ENCODE data around the gene FRAS1. TPM values are rescaled to one million over a fixed set of nuclear protein-coding genes. Genes with fewer than 3 reads are reported as not detected.
"Not testable (repeated sequence)": the region's sequence is repeated elsewhere in the genome, so short reads cannot be mapped to it uniquely, and the experiment has no call there.

FRAS1 gene
- total RNA-seq, 4 donors from 2014 or later: 1.0 to 32.5 (median 3.3) TPM

DNA sequence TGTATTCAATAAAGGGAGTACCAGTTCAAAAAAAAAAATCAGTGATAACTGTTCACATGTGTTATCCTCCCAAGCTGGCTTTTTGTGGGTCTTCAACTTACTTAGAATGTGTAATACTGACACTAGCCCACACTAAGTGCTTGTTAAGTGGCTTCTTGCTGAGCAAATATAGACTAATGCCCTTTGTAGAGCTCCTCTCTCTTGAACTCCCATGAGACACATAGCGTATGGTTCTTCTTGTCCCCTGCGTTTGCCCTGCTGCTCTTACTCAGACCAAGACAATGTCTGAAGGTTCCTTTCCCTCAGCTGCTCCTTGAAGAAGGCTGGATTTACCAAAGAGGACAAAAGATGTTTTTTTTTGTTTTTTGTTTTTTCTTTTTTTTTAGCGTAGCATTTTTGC lies 110.9 kb downstream of the FRAS1 start:
- intact Hi-C loops (cut with DNase I; ENCODE audit: low total_unique reads): no loop called here

DNA sequence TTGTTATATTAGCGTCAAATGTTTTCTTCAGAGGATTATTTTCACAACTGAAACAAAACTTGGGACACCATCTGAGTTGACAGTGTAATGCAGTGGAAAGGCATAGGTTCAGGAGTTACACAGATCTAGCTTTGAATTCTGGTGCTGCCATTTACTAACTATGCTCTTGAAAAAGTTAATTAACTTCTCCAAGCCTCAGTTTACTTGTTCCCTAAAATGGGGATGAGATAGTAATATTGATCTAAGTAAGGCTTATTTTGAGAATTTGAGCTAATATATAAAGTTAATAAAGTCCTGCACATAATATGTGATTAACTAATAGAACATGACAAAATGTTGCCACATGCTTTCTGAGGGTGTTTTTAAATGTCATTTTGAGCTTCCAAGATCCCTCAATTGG lies 112.6 kb downstream of the FRAS1 start:
- Histone ChIP-seq H3K27me3 (no peaks in the 10 kb centered on the region), H3K9me3 (no peaks in the 10 kb centered on the region), H3K4me3 (no peak overlapping the region), H3K36me3 (no peaks in the 10 kb centered on the region), H3K27ac (no peak overlapping the region), H3K4me1 (no peaks in the 10 kb centered on the region)
- intact Hi-C loops (cut with DNase I; ENCODE audit: low total_unique reads): no loop called here
- DNase-seq: no peak
- TF ChIP-seq, protein P1, sequence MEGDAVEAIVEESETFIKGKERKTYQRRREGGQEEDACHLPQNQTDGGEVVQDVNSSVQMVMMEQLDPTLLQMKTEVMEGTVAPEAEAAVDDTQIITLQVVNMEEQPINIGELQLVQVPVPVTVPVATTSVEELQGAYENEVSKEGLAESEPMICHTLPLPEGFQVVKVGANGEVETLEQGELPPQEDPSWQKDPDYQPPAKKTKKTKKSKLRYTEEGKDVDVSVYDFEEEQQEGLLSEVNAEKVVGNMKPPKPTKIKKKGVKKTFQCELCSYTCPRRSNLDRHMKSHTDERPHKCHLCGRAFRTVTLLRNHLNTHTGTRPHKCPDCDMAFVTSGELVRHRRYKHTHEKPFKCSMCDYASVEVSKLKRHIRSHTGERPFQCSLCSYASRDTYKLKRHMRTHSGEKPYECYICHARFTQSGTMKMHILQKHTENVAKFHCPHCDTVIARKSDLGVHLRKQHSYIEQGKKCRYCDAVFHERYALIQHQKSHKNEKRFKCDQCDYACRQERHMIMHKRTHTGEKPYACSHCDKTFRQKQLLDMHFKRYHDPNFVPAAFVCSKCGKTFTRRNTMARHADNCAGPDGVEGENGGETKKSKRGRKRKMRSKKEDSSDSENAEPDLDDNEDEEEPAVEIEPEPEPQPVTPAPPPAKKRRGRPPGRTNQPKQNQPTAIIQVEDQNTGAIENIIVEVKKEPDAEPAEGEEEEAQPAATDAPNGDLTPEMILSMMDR (IDR thresholded peaks at IDR 0.05): no peak
- TF ChIP-seq POLR2A (IDR thresholded peaks at IDR 0.05): no peak

More for the DNA sequence above, 110.9 kb downstream of the FRAS1 start:
- Histone ChIP-seq H3K4me3 (no peak overlapping the region), H3K27ac (no peak overlapping the region), H3K4me1 (no peaks in the 10 kb centered on the region), H3K36me3 (no peaks in the 10 kb centered on the region), H3K27me3 (no peaks in the 10 kb centered on the region), H3K9me3 (no peaks in the 10 kb centered on the region)
- TF ChIP-seq POLR2A (IDR thresholded peaks at IDR 0.05): no peak
- TF ChIP-seq, protein P1 (IDR thresholded peaks at IDR 0.05): no peak
- DNase-seq: no peak

DNA sequence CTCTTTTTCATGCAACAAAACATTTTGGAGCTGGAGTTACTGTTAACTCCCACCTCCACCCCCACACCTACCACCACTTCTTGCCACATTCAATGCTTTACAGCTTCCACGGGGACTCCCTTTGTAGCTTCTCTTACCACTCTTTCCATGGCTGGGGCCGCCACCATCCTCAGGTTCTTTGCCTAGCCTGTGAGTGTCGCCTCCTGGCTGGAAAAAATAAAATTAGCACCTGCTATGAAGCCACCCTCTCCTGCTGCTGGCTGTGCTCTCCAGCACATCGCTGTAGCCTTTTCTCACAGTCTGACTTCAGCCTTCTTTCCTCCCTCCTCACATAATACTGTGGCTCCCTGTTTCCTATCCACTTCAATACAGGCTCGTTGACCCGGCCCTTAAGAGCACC lies 114.4 kb downstream of the FRAS1 start:
- Histone ChIP-seq H3K9me3 (no peaks in the 10 kb centered on the region), H3K36me3 (no peaks in the 10 kb centered on the region), H3K4me3 (no peak overlapping the region), H3K4me1 (no peaks in the 10 kb centered on the region), H3K27ac (no peak overlapping the region), H3K27me3 (no peaks in the 10 kb centered on the region)
- TF ChIP-seq POLR2A (IDR thresholded peaks at IDR 0.05): no peak
- TF ChIP-seq, protein P1 (IDR thresholded peaks at IDR 0.05): no peak
- DNase-seq: no peak
- intact Hi-C loops (cut with DNase I; ENCODE audit: low total_unique reads): no loop called here

DNA sequence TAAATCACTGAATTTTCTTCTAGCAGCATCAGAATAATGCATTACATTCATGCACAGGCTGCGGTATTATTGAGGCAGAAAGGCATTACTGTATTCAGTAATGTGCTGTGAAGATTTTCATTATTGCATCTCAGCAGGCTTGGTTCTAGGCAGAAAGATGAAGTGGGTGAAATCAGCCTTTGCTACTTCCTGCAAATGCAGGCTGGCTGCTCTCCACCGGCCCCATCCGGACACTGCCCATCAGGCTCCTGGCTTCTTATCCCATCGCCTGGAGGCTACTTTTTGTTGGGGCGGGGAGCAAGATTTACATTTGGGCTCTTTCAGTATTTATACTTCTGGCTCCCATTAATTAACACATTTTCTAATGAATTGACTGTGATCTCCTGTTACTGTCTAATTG lies 117.8 kb downstream of the FRAS1 start:
- Histone ChIP-seq H3K4me3 (no peak overlapping the region), H3K9me3 (no peaks in the 10 kb centered on the region), H3K27ac (no peak overlapping the region), H3K4me1 (no peaks in the 10 kb centered on the region), H3K27me3 (no peaks in the 10 kb centered on the region), H3K36me3 (no peaks in the 10 kb centered on the region)
- no peak for DNase-seq
- TF ChIP-seq, protein P1 (IDR thresholded peaks at IDR 0.05): no peak
- TF ChIP-seq POLR2A (IDR thresholded peaks at IDR 0.05): no peak
- intact Hi-C loops (cut with DNase I; ENCODE audit: low total_unique reads): no loop called here

DNA sequence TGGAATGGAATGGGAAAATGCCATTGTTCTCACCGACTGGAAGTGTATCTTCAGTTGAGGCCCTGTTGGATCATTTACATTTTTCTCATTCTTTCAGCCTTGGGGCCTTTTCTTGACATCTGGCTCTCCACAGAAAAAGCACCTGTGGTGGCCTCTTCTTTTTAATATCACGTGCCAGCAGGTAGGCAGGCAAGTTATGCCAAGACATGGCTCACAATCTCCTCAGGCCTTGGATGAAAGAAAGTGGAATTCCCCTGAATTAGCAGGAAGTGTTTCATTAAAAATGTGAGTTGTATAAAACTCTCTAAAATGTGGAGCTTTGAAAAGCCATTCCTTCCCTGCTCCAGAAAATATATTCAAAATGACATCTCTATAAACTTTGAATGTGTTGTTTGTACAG lies 122.1 kb downstream of the FRAS1 start:
- H3K27me3 ChIP-seq: no peaks in the 10 kb centered on the region
- H3K9me3 ChIP-seq: no peaks in the 10 kb centered on the region
- no peak overlapping the region for H3K27ac ChIP-seq
- intact Hi-C loops (cut with DNase I; ENCODE audit: low total_unique reads): no loop called here
- no peak overlapping the region for H3K4me3 ChIP-seq
- H3K36me3 ChIP-seq: no peaks in the 10 kb centered on the region
- TF ChIP-seq POLR2A (IDR thresholded peaks at IDR 0.05): no peak
- TF ChIP-seq, protein P1 (IDR thresholded peaks at IDR 0.05): no peak
- no peaks in the 10 kb centered on the region for H3K4me1 ChIP-seq
- DNase-seq: no peak

DNA sequence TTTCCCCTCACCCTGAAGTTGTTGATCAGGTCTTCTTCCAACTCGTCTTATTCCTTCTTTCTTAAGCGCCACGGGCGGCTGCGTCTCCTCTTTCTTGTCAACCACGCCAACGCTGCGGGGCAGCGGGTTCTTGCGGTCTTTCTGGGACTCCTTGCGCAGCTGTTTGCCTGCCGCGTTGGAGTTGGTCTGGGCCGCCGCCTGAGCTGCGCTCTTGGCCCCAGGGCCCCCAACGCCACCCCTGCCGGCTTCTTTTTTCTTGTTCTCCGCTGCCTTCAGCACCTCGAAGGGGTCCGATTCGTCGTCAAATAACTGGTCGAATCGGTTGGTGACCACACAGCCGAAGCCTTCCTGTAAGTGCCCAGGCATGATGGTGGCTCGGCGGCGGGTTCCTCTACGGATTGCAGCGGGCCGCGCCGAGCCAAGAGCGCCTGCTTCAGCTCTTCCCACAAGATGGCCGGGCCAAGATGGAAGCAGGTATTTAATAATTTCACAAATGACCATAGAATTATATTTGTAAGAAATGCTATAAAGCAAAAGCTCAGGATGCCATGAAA lies 124.6 kb downstream of the FRAS1 start:
- H3K27ac ChIP-seq; H3K27me3 ChIP-seq; H3K36me3 ChIP-seq; intact Hi-C loops (cut with DNase I; ENCODE audit: low total_unique reads); H3K4me1 ChIP-seq; H3K4me3 ChIP-seq; H3K9me3 ChIP-seq; DNase-seq: not testable (repeated sequence)

All from uterus (tissue), 4 donors.